Chondrocyte (in vitro differentiated cells): ENCODE data around the gene KCNAB2. TPM values are rescaled to one million over a fixed set of nuclear protein-coding genes. Genes with fewer than 3 reads are reported as not detected.

ENCODE experiments used
- DNase-seq: peaks from one replicate; pipeline ENCODE4 v3.0.0; 2021; ENCODE audit warnings: mixed read lengths, low spot score
- H3K27ac Mint-ChIP-seq: one replicate; pipeline ENCODE4 v1.8.0; 2021; ENCODE audit warnings: mild to moderate bottlenecking, moderate library complexity, mixed read lengths; ENCODE audit not compliant: unreplicated experiment
- H3K27me3 Mint-ChIP-seq: 2 replicates; pipeline ENCODE4 v1.8.0; 2021; ENCODE audit warnings: low read depth, mixed read lengths
- H3K36me3 Mint-ChIP-seq: 2 replicates; pipeline ENCODE4 v1.8.0; 2021; ENCODE audit warnings: low read depth, mixed read lengths
- H3K4me1 Mint-ChIP-seq: 2 replicates; pipeline ENCODE4 v1.8.0; 2021; ENCODE audit warnings: low read depth, mild to moderate bottlenecking, mixed read lengths
- H3K4me3 Mint-ChIP-seq: one replicate; pipeline ENCODE4 v1.8.0; 2021; ENCODE audit warnings: mild to moderate bottlenecking, moderate library complexity, mixed read lengths; ENCODE audit not compliant: unreplicated experiment
- H3K9me3 Mint-ChIP-seq: 2 replicates; pipeline ENCODE4 v1.8.0; 2021; ENCODE audit warnings: low read depth, mixed read lengths
- CTCF ChIP-seq: fragments of 200-600 bp; sonication (generic); IDR thresholded peaks from 2 replicates; pipeline ENCODE4 v1.5.0; 2021; ENCODE audit warnings: antibody characterized with exemption, mild to moderate bottlenecking, moderate library complexity
- total RNA-seq: library from RNA; stranded (reverse); gene quantifications from 3 replicates; pipeline ENCODE4 v1.2.1, GENCODE V29; 2021

Gene KCNAB2
- total RNA-seq, 1 donor from 2014 or later: 5.2 TPM

- H3K27ac Mint-ChIP-seq: no peak overlapping the region
- no peaks in the 10 kb centered on the region for H3K4me1 Mint-ChIP-seq
- no peaks in the 10 kb centered on the region for H3K36me3 Mint-ChIP-seq
- H3K27me3 Mint-ChIP-seq: peaks cover 21% of the 10 kb centered on the region
- no peak overlapping the region for H3K4me3 Mint-ChIP-seq
- H3K9me3 Mint-ChIP-seq: no peaks in the 10 kb centered on the region
- no peak for TF ChIP-seq CTCF
- no peak for DNase-seq
Measured at GRCh38 chr1:6090996-6091822, 45.5 kb downstream of the KCNAB2 start.

GRCh38 chr1:6091823-6092109 lies 46.1 kb downstream of the KCNAB2 start:
- DNase-seq: no peak
- H3K27ac Mint-ChIP-seq: no peak overlapping the region
- no peaks in the 10 kb centered on the region for H3K4me1 Mint-ChIP-seq
- H3K4me3 Mint-ChIP-seq: no peak overlapping the region
- no peak for TF ChIP-seq CTCF
- no peaks in the 10 kb centered on the region for H3K36me3 Mint-ChIP-seq
- peaks cover 19% of the 10 kb centered on the region for H3K27me3 Mint-ChIP-seq
- H3K9me3 Mint-ChIP-seq: no peaks in the 10 kb centered on the region

DNA sequence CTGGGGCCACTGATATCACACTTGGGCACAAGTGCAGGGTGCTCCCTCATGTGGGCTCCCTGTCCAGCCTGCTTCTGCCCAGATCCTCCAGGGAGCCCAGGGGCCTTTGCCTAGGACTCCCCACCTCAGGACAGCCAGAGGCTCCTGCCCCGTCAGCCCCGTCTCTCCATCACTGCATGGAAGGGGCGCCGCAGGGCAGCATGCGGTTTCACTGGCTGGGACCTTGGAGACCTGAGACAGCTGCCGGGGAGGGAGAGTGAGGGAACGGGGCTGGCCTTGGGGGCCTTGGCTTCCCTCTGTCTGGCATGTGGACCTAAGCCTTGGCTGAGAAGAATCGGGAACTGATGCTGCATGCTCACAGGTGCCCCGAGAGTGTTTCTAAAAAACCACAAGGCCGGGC lies 46.5 kb downstream of the KCNAB2 start:
- H3K4me3 Mint-ChIP-seq: no peak overlapping the region
- H3K27ac Mint-ChIP-seq: no peak overlapping the region
- H3K36me3 Mint-ChIP-seq: no peaks in the 10 kb centered on the region
- TF ChIP-seq CTCF: no peak
- no peaks in the 10 kb centered on the region for H3K9me3 Mint-ChIP-seq
- H3K4me1 Mint-ChIP-seq: no peaks in the 10 kb centered on the region
- no peak for DNase-seq
- peaks cover 15% of the 10 kb centered on the region for H3K27me3 Mint-ChIP-seq

DNA sequence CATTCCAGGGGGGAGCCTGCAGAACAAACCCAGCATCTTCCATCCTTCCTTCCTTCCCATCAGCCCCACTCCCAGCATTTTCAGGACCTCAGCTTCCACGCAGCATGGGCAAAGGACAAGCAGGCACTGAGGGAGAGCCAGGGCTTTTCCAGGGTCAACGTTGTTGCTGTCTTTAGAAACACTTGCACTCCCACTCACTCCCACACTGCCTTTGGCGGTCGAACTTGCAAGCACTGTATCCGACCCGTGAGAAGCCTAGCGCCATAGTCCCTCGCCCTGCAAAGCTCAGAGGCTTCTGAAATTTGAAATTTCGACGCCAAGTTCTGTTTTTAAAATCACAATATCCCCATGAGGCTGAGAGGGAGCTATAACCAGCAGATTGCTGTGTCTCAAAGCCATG lies 47.4 kb downstream of the KCNAB2 start:
- H3K4me1 Mint-ChIP-seq: no peaks in the 10 kb centered on the region
- no peak overlapping the region for H3K4me3 Mint-ChIP-seq
- no peaks in the 10 kb centered on the region for H3K36me3 Mint-ChIP-seq
- no peak for TF ChIP-seq CTCF
- no peak overlapping the region for H3K27ac Mint-ChIP-seq
- no peaks in the 10 kb centered on the region for H3K9me3 Mint-ChIP-seq
- peaks cover 15% of the 10 kb centered on the region for H3K27me3 Mint-ChIP-seq
- no peak for DNase-seq

- Mint-ChIP-seq H3K4me1 (no peaks in the 10 kb centered on the region), H3K36me3 (peaks cover 1% of the 10 kb centered on the region), H3K27ac (no peak overlapping the region), H3K4me3 (no peak overlapping the region), H3K27me3 (peaks cover 15% of the 10 kb centered on the region), H3K9me3 (no peaks in the 10 kb centered on the region)
- no peak for DNase-seq
- TF ChIP-seq CTCF: no peak
Measured at GRCh38 chr1:6093611-6094010, 47.9 kb downstream of the KCNAB2 start.
